HUES48 (cell line): ENCODE measurements around the gene LZTS2.
"Not testable (repeated sequence)": the region's sequence is repeated elsewhere in the genome, so short reads cannot be mapped to it uniquely, and the experiment has no call there.

Experiments used
- H3K27ac ChIP-seq: one replicate; pipeline ENCODE4 v1.7.0; 2013; ENCODE audit warnings: low read depth, low read length, inconsistent platforms
- H3K27me3 ChIP-seq: 2 replicates; pipeline ENCODE4 v1.6.1; 2013; ENCODE audit warnings: mild to moderate bottlenecking, low read length; ENCODE audit not compliant: control insufficient read depth, insufficient read depth
- H3K36me3 ChIP-seq: 2 replicates; pipeline ENCODE4 v1.6.1; 2013; ENCODE audit warnings: low read length; ENCODE audit not compliant: control insufficient read depth, insufficient read depth
- H3K4me1 ChIP-seq: 2 replicates; pipeline ENCODE4 v1.6.1; 2013; ENCODE audit warnings: mild to moderate bottlenecking, low read length; ENCODE audit not compliant: control insufficient read depth, insufficient read depth
- H3K4me3 ChIP-seq: 2 replicates; pipeline ENCODE4 v1.5.1; 2013; ENCODE audit warnings: mild to moderate bottlenecking, low read depth, low read length
- H3K9ac ChIP-seq: 2 replicates; pipeline ENCODE4 v1.6.1; 2013; ENCODE audit warnings: mild to moderate bottlenecking, low read depth, low read length, moderate library complexity
- H3K9me3 ChIP-seq: 2 replicates; pipeline ENCODE4 v1.6.1; 2013; ENCODE audit warnings: low read length; ENCODE audit not compliant: control insufficient read depth, insufficient read depth

Gene LZTS2

GRCh38 chr10:101029520-101030295 is 30.1 kb downstream of the LZTS2 start:
- H3K27ac ChIP-seq: peak overlapping the region; percentile 50
- no peak overlapping the region for H3K9ac ChIP-seq
- H3K4me3 ChIP-seq: no peak overlapping the region

GRCh38 chr10:101030496-101031127 is 31.0 kb downstream of the LZTS2 start:
- no peak overlapping the region for H3K9ac ChIP-seq
- peak overlapping the region; percentile 50 for H3K27ac ChIP-seq
- peak overlapping the region; percentile 68 for H3K4me3 ChIP-seq
- H3K36me3 ChIP-seq: no peaks in the 10 kb centered on the region
- H3K9me3 ChIP-seq: no peaks in the 10 kb centered on the region
- peaks cover 27% of the 10 kb centered on the region for H3K4me1 ChIP-seq
- H3K27me3 ChIP-seq: peaks cover 51% of the 10 kb centered on the region

More at GRCh38 chr10:101029520-101030295, 30.1 kb downstream of the LZTS2 start:
- Histone ChIP-seq H3K36me3 (no peaks in the 10 kb centered on the region), H3K9me3 (no peaks in the 10 kb centered on the region), H3K27me3 (peaks cover 43% of the 10 kb centered on the region), H3K4me1 (peaks cover 27% of the 10 kb centered on the region)

GRCh38 chr10:101031128-101031795 is 31.7 kb downstream of the LZTS2 start, which contains the start of the genes PDZD7 and SFXN3:
TSS of gene PDZD7 (minus strand) at chr10:101031129. CDS start at chr10:101030219, 910 bp downstream.
TSS of gene SFXN3 (plus strand) at chr10:101031234. CDS start at chr10:101034695, 3,461 bp downstream.
- peak within 1 kb of the TSS; percentile 50 for H3K27ac ChIP-seq
- H3K9me3 ChIP-seq: no peaks in the 10 kb centered on the region
- H3K9ac ChIP-seq: no peak within 1 kb of the TSS

GRCh38 chr10:101031796-101032636 is 32.4 kb downstream of the LZTS2 start:
- H3K4me3 ChIP-seq: peak overlapping the region; percentile 68
- H3K4me1 ChIP-seq: peaks cover 27% of the 10 kb centered on the region
- no peak overlapping the region for H3K9ac ChIP-seq
- no peaks in the 10 kb centered on the region for H3K36me3 ChIP-seq
- peaks cover 55% of the 10 kb centered on the region for H3K27me3 ChIP-seq
- H3K27ac ChIP-seq: no peak overlapping the region
- no peaks in the 10 kb centered on the region for H3K9me3 ChIP-seq

More at GRCh38 chr10:101031128-101031795, 31.7 kb downstream of the LZTS2 start, which contains the start of the genes PDZD7 and SFXN3:
- Histone ChIP-seq H3K27me3 (peaks cover 55% of the 10 kb centered on the region), H3K4me3 (peak within 1 kb of the TSS; percentile 68), H3K36me3 (no peaks in the 10 kb centered on the region), H3K4me1 (peaks cover 27% of the 10 kb centered on the region)

- Histone ChIP-seq H3K9ac (no peak overlapping the region), H3K36me3 (no peaks in the 10 kb centered on the region), H3K27me3 (peaks cover 55% of the 10 kb centered on the region), H3K27ac (no peak overlapping the region), H3K4me3 (peak overlapping the region; percentile 68), H3K9me3 (no peaks in the 10 kb centered on the region), H3K4me1 (peaks cover 27% of the 10 kb centered on the region)
These were observed 33.1 kb downstream of the LZTS2 start for GRCh38 chr10:101032637-101033224.

- H3K4me1 ChIP-seq: peaks cover 27% of the 10 kb centered on the region
- peaks cover 55% of the 10 kb centered on the region for H3K27me3 ChIP-seq
- no peaks in the 10 kb centered on the region for H3K9me3 ChIP-seq
- H3K4me3 ChIP-seq: no peak overlapping the region
- no peak overlapping the region for H3K9ac ChIP-seq
- no peaks in the 10 kb centered on the region for H3K36me3 ChIP-seq
- no peak overlapping the region for H3K27ac ChIP-seq
These were observed 33.7 kb downstream of the LZTS2 start for GRCh38 chr10:101033276-101033675.

- not testable (repeated sequence) for H3K27ac ChIP-seq, H3K9me3 ChIP-seq, H3K36me3 ChIP-seq, H3K9ac ChIP-seq, H3K4me3 ChIP-seq
- peaks cover 26% of the 10 kb centered on the region for H3K4me1 ChIP-seq
- H3K27me3 ChIP-seq: peaks cover 51% of the 10 kb centered on the region
These were observed 34.8 kb downstream of the LZTS2 start for GRCh38 chr10:101034404-101034803.

GRCh38 chr10:101035314-101035713 is 35.7 kb downstream of the LZTS2 start:
- Histone ChIP-seq H3K4me1 (peaks cover 16% of the 10 kb centered on the region), H3K4me3 (no peak overlapping the region), H3K9me3 (no peaks in the 10 kb centered on the region), H3K9ac (no peak overlapping the region), H3K27me3 (peaks cover 47% of the 10 kb centered on the region), H3K36me3 (no peaks in the 10 kb centered on the region), H3K27ac (no peak overlapping the region)

- no peak overlapping the region for H3K4me3 ChIP-seq
- H3K9ac ChIP-seq: no peak overlapping the region
- H3K27me3 ChIP-seq: peaks cover 44% of the 10 kb centered on the region
- peaks cover 15% of the 10 kb centered on the region for H3K4me1 ChIP-seq
- no peaks in the 10 kb centered on the region for H3K9me3 ChIP-seq
- no peak overlapping the region for H3K27ac ChIP-seq
- no peaks in the 10 kb centered on the region for H3K36me3 ChIP-seq
These were observed 36.5 kb downstream of the LZTS2 start for GRCh38 chr10:101035916-101036702.
